GM21390 (cell line): ENCODE results near the gene GRID2.

Source experiments
- ATAC-seq: cut with Tn5 transposase; IDR thresholded peaks from one replicate; pipeline ENCODE4 v1.9.1; 2021; ENCODE audit not compliant: unreplicated experiment

Gene GRID2

DNA sequence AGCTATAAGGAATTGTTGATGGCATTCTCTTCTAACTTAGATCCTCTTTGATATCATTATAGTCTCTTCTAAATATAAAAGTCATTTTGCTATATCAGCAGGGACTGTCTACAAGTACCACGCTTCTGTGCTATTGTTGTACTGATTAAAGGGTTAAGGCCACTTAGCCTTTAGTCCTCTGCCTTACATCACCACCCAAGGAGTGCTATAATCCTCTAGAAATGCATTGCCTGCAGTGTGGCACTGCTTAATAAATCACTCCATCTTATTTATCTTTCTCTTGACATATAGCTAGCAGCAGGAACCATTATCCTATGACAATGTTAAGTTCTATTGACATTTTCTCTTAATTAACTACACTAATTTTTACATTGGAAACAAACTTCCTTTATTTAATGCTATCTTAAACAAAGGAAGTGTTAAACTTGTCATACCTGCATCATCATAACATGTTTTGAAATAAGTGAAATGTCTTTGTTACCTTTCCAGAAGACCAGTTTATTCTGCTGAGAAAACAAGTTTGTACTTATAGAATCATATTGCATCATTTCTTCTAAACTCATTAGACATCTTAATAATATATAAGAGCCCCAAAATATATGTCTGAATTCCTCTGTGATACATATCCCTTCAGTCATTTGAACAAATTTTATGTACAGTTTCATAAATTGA is 1163.9 kb downstream of the GRID2 start:
- ATAC-seq = no peak

DNA sequence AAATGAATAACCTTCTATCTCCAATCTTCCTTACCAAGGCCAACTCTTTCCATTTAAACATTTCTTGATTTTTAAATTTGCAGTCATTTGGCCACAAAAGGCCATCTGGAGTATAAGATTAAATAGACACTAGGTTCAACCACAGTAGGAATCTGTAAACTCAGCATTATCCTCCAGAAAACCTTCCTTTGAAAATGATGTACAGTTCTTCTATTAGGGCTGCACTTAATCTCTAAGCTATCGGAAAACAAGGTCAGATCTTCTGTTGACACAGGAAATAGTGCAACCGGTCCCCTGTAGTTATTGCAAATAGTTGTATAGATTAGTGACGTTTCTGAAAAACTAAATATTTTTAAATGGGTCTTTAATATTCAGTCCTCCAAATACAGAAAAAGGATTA is 1165.8 kb downstream of the GRID2 start:
- no peak for ATAC-seq

DNA sequence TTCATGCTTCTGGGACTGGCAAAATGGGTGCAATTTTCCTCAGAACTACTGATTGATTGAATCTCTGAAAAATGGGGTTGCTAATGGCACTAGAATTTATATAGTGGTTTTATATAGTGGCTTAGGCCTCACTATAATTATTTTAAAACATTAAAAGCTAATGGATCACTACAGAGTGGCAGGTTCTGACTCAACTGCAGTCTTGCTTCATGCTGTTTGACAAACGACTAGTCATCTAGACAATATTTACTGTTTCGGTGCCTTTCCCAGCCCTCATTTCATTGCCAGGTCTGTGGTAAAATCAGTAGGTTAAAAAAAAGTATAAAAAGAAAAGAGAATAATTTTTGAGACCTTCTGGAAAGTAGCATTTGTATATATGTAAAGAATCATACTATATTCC is 1172.0 kb downstream of the GRID2 start:
- no peak for ATAC-seq

DNA sequence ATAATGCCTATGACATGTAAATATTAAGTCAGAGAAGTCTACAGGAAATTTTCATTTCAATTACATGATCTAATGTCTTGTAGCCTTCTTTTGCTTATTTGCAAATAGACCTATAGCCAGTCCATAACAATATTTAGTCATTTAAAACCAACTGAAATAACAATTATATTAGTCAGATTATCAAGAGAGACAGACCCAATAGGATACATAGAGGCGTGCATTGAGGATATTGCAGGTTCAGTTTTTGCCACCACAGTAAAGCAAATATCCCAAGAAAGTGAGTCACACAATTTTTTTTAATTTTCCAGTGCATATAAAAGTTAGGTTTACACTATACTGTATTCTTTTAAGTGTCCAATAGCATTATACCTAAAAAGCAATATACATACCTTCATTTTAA is 1175.0 kb downstream of the GRID2 start:
- ATAC-seq = no peak

DNA sequence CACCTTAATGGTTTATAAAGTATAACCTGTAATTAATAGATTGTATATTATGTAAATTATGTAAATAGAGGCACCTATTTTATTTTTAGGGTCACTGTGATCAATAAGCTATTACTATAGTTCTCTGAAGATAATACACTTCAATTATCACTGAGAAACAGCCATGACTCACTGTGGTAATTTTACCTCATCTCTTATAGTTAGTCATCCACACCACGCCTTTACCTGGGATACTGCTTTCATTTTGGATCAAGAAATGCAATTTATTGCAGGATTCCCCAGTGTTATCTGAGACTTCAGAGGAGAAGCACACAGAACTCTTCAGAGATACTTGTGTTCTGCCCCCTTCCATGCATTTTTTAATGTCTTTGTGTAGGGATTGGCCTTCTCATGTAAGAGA is 1176.7 kb downstream of the GRID2 start:
- ATAC-seq = no peak

DNA sequence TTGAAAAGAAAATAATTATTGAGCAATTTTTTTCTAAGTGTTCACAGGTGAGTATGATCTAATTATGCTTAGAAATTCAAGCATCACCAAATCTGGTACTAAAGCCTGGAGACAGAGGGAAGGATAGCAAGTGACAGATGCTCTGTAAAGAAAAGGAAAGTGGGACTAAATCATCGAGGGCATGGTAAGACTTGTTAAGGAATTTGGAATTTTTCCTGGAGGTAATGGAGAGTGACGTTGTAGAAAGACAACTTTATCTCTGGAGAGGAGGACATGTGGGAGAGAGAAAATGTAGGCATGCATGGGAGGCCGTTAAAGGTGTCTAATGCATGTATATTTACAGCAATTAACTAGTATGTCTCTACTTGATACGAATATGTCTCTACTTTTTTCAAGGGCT is 1191.6 kb downstream of the GRID2 start:
- no peak for ATAC-seq

DNA sequence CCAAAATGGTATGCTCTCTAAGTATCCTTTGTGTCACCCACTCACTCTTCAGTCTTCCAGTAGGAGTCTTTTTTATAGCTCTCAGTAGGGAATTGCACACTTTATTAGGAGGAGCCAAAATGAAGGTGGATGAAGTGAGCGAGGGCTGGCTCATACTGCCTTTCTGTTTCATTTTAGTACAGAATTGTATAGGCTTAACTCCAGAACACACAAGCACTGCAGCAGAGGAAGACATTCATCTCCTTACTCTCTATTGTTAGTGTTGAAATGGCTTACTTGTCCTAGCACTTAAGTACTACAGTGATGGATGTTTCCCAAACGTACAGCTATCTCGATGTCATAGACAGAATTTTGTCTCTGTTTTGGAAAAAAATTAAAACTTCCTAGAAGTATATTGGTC is 1197.5 kb downstream of the GRID2 start:
- no peak for ATAC-seq

DNA sequence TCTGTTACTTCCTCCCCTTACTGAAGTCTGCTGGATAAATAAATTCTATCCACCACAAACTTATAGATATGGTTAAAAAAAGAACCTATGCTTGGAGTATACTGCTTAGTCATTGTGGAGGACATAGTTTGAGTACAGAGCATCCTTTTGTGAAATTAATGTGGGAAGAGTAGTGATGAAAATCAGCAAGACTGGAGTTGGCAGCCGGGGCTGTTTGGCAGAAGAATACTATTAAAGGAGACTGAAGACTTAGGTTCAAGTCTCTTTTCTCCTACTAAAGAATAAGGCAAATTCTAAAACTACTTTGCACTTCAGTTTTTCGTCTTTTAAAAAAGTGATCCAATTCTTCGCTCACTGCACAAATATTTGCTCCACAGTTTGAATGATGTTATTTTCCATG is 1198.2 kb downstream of the GRID2 start:
- ATAC-seq = no peak

DNA sequence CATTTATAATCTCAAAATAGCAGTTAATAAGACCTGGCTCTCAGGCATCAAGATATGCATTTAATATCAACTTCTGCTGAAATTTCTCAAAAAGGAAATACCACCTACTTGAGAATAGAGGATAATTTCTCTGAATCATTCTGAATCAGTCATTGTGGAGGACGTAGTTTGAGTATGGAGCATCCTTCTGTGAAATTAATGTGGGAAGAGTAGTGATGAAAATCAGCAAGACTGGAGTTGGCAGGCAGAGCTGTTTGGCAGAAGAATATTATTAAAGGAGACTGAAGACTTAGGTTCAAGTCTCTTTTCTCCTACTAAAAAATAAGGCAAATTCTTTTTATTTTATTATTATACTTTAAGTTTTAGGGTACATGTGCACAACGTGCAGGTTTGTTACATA is 1199.2 kb downstream of the GRID2 start:
- no peak for ATAC-seq

DNA sequence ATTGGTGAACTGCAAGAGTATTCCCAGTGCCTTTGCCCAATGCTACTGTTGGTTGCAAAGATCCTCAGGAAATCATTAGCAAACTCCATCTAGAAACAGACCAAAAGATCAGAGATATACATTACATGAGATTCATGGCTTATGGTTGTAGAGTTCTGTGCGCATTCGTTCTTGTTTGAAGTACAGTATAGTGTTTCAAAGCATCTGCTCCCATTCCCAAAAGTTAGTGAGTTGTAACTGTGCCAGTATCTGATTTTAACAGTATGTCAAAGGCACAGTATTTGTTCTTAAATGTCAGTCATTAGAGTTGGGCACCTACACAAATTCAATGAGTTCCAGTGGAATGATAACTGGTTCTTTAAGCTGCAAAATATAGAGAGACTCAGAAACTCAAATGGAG is 1210.1 kb downstream of the GRID2 start:
- no peak for ATAC-seq

DNA sequence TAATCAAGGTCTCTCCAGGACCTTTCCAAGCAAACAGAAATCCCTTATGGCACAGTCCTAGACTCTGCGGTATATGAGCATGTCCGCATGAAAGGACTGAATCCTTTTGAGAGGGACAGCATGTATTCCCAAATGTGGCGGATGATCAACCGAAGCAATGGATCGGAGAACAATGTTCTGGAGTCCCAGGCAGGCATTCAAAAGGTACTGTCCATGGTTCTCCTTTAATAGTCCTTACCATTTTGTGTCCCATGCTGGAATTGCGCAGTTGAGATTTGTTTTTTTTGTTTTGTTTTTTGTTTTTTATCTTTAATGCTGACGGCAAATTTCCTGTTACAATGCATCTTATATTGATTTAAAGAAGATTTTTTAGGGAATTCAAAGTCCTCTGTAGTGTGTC is 1211.4 kb downstream of the GRID2 start:
- no peak for ATAC-seq

DNA sequence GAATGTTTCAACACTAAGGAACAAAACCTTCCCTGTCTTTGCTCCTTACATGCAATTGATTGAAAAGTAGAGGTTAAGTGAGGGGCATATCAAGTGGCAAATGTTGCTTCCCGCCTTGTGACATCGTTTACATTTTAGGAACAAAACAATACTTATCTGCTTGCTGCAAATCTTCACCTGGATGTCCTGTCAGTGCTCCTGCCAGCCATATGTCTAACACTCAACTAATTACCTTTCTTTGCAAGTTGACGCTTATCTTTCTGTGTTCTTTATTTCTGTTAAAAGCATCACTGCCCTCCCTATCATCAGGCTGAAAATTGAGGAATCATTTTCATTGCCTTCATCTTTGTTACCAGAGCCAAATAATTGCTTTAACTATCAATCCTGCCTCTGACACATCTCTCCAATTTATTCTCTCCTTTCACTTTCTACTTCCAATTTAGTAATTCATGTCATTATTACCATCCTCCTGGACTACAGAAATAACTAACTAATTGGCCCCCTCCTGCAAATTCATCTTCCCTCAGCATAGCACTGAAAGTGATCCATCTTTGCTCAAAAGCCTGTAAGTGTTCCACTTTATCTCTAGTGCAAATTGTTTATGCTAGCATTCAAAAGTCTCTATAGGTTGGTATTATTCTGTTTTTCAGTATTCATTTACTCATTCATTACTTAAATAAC is 1226.1 kb downstream of the GRID2 start:
- ATAC-seq = no peak

DNA sequence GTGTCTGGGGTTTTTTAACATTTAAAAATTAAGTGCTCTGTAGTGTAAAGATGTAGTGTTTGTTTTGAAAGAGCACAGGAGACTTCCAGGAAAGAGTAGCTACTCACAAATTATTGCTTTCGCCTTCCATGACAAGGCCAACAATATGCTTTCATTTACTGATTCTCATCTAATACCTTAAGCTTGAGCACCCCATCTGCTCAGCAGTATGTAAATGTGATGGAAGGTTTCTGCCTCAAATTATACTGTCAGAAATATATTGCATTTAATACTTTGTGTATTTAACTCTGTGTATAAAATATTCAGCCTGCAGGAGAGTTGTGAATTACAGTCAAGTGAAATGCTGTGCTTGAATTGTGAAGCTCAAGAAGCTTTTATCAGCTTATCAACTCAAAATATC is 1228.5 kb downstream of the GRID2 start:
- ATAC-seq = no peak

DNA sequence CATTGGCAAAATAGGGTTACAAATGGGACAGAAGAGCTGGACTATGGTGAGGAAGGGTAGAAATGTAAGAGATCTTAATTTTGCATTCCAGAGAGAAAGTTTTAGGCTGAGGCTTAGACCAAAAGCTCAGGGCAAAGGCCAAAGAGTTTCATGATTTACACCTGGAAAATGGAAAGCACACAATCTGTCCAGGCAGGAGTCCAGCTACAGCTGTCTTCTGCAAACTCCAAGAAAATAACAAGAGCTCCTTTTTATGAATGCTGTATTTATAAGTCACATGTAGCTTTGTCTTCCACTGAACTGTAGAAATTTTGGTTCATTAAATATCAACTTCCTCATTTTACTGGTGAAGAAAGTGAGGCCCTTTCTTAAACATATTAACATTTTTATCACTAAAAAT is 1236.8 kb downstream of the GRID2 start:
- ATAC-seq = no peak

DNA sequence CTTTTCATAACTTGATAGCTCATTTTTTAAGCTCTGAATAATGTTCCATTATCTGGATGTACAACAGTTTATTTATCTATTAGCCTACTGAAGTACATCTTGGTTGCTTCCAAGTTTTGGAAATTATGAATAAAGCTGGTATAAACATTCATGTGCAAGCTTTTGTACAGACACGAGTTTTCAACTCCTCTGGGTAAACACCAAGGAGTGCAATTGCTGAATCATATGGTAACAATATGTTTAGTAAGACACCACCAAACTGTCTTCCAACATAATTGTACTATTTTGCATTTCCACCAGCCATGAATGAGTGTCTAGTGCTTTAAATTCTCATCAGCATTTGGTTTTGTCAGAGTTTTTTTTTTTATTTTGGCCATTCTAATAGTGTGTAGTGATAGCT is 1258.1 kb downstream of the GRID2 start:
- no peak for ATAC-seq

DNA sequence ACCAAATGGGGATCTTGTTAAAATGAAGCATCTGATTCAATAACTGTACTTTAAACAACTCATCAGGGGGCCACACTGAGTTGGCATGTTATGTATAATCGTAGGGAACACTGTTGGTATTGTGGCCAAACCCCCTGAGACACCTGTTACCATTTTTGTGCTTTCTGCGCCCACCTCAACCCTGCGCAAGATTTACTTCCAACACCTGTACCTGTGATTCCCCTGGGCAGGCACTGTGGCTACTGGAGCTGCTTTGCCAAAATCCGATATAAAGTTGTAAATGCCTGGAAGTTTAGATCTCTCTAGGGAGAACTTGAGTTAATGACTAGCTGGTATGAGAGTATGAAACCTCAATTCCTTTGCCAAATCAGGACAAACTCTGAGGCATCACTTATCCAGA is 1265.0 kb downstream of the GRID2 start:
- ATAC-seq = no peak

DNA sequence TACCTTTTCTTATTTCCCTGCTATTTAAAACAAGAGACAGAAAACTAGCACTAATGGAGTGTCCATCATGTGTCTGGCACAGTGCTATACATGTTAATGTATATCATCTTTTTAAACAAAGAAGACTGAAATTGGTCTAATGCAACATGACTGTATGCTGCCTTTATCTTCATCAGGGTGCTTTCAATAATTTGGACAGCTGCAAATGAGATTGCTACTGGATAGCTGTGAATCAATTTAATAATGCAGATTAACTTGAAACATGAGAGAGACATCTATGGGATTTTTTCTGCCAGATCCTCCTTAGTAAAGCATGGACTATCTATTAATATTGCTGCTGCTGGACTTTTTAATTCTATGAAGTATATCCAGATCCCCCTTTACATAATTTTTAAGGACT is 1269.5 kb downstream of the GRID2 start:
- no peak for ATAC-seq

DNA sequence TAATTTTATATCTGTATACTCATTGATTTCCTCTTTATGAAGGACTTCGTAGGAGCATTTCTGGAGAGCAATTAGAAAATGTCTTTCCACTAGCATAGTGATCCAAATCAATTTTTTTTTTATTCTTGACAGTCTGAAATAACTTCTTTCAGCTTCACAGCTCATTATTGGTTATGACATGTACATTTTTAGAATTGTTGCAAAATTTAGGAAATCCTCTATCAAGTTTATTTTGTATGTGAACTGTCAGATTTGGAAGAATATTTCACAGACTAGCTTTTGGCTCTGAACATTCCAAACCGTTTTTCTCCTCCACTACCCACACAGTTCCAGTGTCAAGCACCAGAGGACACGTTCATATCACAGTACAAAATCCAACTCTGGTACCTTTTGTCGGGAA is 1275.2 kb downstream of the GRID2 start:
- ATAC-seq = no peak

DNA sequence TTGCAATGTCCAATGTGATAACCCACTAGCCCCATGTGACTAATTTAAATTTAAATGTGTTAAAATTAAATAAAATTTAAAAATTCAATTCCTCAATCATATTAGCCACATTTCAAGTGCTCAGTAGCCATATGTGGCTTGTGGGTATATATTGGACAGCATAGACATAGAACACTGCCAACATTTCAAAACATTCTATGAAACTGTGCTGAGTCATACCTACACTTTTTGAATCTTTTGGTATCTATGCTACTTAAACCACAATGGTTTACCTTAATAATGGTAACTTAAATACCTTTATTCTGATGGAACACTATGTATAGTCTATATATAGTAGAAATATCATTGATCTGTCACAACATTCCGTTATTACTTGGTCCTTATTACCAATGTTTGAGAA is 1301.4 kb downstream of the GRID2 start:
- ATAC-seq = no peak

DNA sequence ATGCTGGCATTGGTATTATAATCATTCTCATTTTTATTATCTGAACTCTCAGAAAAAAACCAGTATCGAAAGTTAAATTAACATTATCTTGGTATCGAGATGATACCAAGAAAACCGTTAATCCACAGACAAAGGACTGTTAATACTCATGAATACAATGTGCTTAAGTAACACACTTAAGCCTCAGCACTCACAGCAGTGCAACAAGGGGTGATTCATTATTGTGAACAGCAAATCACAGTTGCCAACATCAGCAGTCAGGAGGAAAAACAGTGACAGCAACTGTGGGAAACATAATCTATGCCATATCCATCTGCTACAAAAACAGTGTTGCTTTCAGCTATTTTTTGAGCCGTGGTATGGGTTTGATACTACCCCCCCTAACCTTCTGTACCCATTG is 1313.8 kb downstream of the GRID2 start:
- no peak for ATAC-seq

DNA sequence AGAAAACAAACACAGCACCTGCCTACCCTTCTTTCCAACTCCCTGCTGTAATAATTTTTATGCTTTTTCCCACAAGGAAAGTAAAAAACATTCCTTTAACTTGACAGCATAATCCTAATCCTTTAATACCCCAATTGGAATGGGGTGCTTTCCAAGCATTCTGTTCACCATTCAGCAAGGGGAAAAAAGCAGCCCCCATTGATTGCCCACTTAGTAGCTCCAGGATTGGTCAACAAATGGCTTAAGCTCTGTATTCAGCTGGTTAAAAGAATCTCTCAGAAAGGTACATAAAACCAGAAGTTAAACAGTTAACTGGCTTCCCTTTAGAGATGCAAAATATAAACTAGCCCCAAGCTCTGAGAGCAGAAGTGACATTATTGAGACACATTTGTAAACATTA is 1330.0 kb downstream of the GRID2 start:
- ATAC-seq = no peak

DNA sequence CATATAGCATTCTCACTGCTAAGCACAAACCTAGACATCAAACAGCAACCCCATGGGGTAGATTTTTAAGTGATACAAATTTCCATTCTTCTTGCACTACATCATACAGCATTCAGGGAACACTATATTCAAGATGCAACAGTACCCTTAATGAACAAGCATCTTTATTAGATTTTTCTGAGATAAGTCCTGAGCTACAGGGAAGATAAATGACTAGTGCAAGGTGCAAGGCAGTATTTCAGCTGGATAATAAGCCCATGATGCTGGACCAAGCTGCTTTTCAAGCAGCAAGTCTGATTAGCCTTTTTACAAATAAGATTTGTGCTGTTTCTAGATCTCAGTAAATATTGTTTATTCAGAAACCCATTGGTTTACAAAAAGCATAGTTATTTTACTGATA is 1332.2 kb downstream of the GRID2 start:
- ATAC-seq = no peak

DNA sequence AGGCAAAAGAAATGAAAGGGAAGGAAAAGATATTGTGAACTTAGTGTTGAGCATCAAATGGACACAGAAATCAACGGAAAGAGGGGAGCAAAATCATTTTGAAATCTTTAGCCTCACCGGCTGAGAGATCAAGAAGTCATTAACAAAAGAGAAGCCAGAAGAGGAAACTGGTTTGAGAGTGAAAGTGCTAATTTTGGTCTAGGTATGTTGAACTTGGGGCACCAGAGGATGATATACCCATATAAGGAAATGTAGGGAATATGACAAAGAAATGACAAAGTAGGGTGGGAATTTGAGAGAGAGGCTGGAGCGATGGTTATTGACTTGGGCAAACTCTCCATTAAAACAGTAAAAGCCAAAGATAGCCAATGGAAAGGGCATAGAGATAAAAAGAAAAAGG is 1341.4 kb downstream of the GRID2 start:
- no peak for ATAC-seq
